Neural progenitor cell (in vitro differentiated cells): ENCODE data around the gene TRMT2B. TPM values are rescaled to one million over a fixed set of nuclear protein-coding genes. Genes with fewer than 3 reads are reported as not detected.

Experiments used
- DNase-seq: peaks from one replicate; pipeline ENCODE4 v3.0.0-alpha.2; 2016; ENCODE audit warnings: low spot score
- H2AFZ ChIP-seq: fragments of 200-600 bp; sonication (generic); replicated peaks from 2 replicates; pipeline ENCODE4 v1.6.1; 2016; ENCODE audit warnings: antibody characterized with exemption
- H3F3A ChIP-seq: fragments of 200-600 bp; sonication (generic); 2 replicates; pipeline ENCODE4 v1.6.1; 2016; ENCODE audit warnings: antibody characterized with exemption, low read depth
- H3K27ac ChIP-seq: fragments of 200-600 bp; sonication (generic); 2 replicates; pipeline ENCODE4 v1.5.1; 2016; ENCODE audit warnings: mild to moderate bottlenecking
- H3K27me3 ChIP-seq: fragments of 200-600 bp; sonication (generic); 2 replicates; pipeline ENCODE4 v1.6.1; 2016; ENCODE audit warnings: mild to moderate bottlenecking, moderate library complexity
- H3K36me3 ChIP-seq: fragments of 200-600 bp; sonication (generic); 2 replicates; pipeline ENCODE4 v1.5.1; 2016
- H3K4me1 ChIP-seq: fragments of 200-600 bp; sonication (generic); 2 replicates; pipeline ENCODE4 v1.6.1; 2016; ENCODE audit warnings: mixed run types
- H3K4me2 ChIP-seq: fragments of 200-600 bp; sonication (generic); 2 replicates; pipeline ENCODE4 v1.6.1; 2016
- H3K4me3 ChIP-seq: fragments of 200-600 bp; sonication (generic); 2 replicates; pipeline ENCODE4 v1.5.1; 2016
- H3K79me2 ChIP-seq: fragments of 200-600 bp; sonication (generic); 2 replicates; pipeline ENCODE4 v1.6.1; 2016; ENCODE audit warnings: low read depth
- H3K9ac ChIP-seq: fragments of 200-600 bp; sonication (generic); 2 replicates; pipeline ENCODE4 v1.6.1; 2016
- H3K9me3 ChIP-seq: fragments of 200-600 bp; sonication (generic); 2 replicates; pipeline ENCODE4 v1.5.1; 2016; ENCODE audit warnings: low read depth
- H4K20me1 ChIP-seq: fragments of 200-600 bp; sonication (generic); 2 replicates; pipeline ENCODE4 v1.6.1; 2016; ENCODE audit warnings: low read depth
- H3K27ac Mint-ChIP-seq: 3 replicates; pipeline ENCODE4 v1.8.0; 2021; ENCODE audit warnings: mixed read lengths
- H3K27me3 Mint-ChIP-seq: 2 replicates; pipeline ENCODE4 v1.8.0; 2022; ENCODE audit warnings: low read depth, mild to moderate bottlenecking, inconsistent platforms, moderate library complexity, mixed read lengths; ENCODE audit not compliant: insufficient read depth
- H3K36me3 Mint-ChIP-seq: 3 replicates; pipeline ENCODE4 v1.8.0; 2021; ENCODE audit warnings: mixed read lengths
- H3K4me1 Mint-ChIP-seq: 3 replicates; pipeline ENCODE4 v1.8.0; 2021; ENCODE audit warnings: mixed read lengths
- H3K4me3 Mint-ChIP-seq: 3 replicates; pipeline ENCODE4 v1.8.0; 2021; ENCODE audit warnings: mild to moderate bottlenecking, moderate library complexity, mixed read lengths
- H3K9me3 Mint-ChIP-seq: 3 replicates; pipeline ENCODE4 v1.8.0; 2020; ENCODE audit warnings: mixed read lengths
- EZH2 ChIP-seq: fragments of 200-600 bp; sonication (generic); IDR thresholded peaks from 2 replicates; pipeline ENCODE4 v1.6.1; 2017; ENCODE audit warnings: antibody characterized with exemption, mild to moderate bottlenecking, moderate library complexity
- EZH2phosphoT487 ChIP-seq: fragments of 200-600 bp; sonication (generic); IDR thresholded peaks from 2 replicates; pipeline ENCODE4 v1.6.1; 2017; ENCODE audit warnings: antibody characterized with exemption
- total RNA-seq: library from RNA; depleted of rRNA; stranded (reverse); fragments of >200 nt; gene quantifications from 2 replicates; pipeline ENCODE4 v1.2.3, GENCODE V29; 2015; ENCODE audit warnings: low replicate concordance
- TF ChIP-seq, protein P1 (sequence below): fragments of 200-600 bp; sonication (generic); IDR thresholded peaks from 2 replicates; pipeline ENCODE4 v1.5.1; 2017; ENCODE audit warnings: antibody characterized with exemption, mild to moderate bottlenecking

The TRMT2B gene, protein sequence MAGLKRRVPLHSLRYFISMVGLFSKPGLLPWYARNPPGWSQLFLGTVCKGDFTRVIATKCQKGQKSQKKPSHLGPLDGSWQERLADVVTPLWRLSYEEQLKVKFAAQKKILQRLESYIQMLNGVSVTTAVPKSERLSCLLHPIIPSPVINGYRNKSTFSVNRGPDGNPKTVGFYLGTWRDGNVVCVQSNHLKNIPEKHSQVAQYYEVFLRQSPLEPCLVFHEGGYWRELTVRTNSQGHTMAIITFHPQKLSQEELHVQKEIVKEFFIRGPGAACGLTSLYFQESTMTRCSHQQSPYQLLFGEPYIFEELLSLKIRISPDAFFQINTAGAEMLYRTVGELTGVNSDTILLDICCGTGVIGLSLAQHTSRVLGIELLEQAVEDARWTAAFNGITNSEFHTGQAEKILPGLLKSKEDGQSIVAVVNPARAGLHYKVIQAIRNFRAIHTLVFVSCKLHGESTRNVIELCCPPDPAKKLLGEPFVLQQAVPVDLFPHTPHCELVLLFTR
- total RNA-seq, result 11.3 and 11.5 TPM in 2 replicates

DNA sequence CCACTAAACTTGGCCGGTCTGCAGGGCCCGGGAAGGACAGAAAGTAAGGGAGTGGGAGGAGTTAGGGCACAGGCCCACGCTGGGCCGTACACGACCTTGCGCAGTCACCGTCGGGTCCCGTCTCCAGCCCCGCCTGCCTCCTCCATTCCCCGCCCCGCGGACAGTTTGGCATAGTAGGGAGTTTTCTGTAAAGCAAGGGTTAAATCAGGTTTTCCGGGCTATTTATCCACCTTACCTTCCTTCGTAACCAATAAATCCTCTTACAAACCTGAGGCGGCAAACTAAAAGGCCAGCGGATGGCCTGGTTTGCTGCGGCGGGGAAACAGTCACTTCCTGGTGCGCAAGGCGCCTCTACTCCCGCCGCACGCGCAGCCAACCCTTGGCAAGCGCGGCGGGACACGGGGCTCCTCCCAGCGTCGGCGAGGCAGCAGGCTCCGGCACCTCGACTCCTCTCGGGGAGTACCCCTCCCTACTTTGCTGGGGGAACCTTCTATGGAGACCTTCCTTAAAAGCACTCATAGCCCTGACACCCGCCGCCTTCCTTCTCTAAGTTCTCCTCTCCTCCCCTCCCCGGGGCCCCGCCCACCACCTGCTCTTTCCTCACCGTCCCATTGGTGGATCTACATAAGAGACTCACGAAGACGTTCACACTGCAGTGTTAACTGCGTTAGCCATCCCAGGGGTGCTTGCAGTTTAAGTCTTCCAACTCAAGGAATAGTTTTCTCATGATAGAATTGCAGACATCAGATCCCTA, at the start of gene TRMT2B:
Gene TRMT2B (minus strand): TSS at position 563 of the 754 bp plus-strand sequence. CDS start 9,822 bp downstream, outside the sequence.
- no peaks in the 10 kb centered on the region for H3K4me1 Mint-ChIP-seq
- no peaks in the 10 kb centered on the region for H3K27me3 ChIP-seq
- peaks cover 5% of the 10 kb centered on the region for H3F3A ChIP-seq
- peak within 1 kb of the TSS; percentile 52 for H3K4me3 ChIP-seq
- H3K9me3 ChIP-seq, result no peaks in the 10 kb centered on the region
- DNase-seq, result peak; percentile 77
- H3K36me3 Mint-ChIP-seq, result no peaks in the 10 kb centered on the region
- peak within 1 kb of the TSS; percentile 74 for H2AFZ ChIP-seq
- H3K36me3 ChIP-seq, result no peaks in the 10 kb centered on the region
- TF ChIP-seq EZH2phosphoT487 (no peak), EZH2 (no peak)
- TF ChIP-seq, protein P1, sequence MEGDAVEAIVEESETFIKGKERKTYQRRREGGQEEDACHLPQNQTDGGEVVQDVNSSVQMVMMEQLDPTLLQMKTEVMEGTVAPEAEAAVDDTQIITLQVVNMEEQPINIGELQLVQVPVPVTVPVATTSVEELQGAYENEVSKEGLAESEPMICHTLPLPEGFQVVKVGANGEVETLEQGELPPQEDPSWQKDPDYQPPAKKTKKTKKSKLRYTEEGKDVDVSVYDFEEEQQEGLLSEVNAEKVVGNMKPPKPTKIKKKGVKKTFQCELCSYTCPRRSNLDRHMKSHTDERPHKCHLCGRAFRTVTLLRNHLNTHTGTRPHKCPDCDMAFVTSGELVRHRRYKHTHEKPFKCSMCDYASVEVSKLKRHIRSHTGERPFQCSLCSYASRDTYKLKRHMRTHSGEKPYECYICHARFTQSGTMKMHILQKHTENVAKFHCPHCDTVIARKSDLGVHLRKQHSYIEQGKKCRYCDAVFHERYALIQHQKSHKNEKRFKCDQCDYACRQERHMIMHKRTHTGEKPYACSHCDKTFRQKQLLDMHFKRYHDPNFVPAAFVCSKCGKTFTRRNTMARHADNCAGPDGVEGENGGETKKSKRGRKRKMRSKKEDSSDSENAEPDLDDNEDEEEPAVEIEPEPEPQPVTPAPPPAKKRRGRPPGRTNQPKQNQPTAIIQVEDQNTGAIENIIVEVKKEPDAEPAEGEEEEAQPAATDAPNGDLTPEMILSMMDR, result no peak
- H3K79me2 ChIP-seq, result no peaks in the 10 kb centered on the region
- no peak within 1 kb of the TSS for H3K27ac Mint-ChIP-seq
- no peak within 1 kb of the TSS for H3K27ac ChIP-seq
- no peaks in the 10 kb centered on the region for H4K20me1 ChIP-seq
- no peak within 1 kb of the TSS for H3K9ac ChIP-seq
- H3K27me3 Mint-ChIP-seq, result peaks cover 2% of the 10 kb centered on the region
- no peaks in the 10 kb centered on the region for H3K4me1 ChIP-seq
- H3K4me2 ChIP-seq, result peak within 1 kb of the TSS; percentile 69
- H3K9me3 Mint-ChIP-seq, result peaks cover 9% of the 10 kb centered on the region
- H3K4me3 Mint-ChIP-seq, result peak within 1 kb of the TSS; percentile 89

DNA sequence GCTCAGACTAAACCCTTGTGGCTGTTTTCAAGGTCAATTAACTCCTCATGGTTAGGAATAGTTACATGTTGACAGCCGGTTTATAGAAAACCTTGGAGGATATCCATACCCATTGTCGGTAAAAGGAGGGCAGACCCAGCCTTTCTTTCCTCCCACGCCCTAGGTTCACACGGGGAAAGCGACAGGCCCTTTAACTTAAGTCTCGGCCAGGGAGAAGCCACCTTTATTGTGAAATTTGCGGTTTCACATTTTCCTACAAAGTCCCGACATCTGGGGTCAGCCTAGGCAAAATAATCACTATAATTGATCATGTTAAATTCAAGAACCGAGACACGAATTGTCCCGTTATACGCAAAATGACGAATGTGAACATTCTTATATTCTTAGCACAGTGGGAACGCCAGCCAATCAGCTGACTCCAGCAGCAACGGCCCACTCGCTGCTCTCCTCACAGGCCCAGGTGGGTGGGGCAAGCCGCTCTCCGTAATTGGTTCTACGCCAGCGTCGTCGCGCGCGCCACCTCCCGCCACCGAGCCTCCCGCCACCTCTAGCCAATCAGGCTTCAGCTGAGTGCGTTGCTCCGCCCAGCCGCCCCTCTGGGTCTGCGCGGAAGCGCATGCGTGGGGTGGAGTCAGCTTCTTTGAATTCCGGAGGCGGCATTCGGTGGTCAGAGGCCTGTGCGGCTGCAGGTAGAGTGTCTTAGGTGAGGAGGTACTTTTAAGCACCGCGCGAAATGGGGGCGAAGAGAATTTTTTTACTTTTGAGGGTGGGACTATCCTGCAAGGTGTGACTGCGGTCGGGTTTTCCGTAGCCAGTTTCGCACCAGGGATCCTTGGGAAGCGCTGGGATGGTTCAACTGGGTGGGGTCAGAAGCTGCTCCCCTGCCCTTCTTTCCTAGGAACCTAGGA, 45.9 kb upstream of the TRMT2B start, which contains the start of gene CENPI:
Gene CENPI (plus strand): TSS at position 659 of the 908 bp plus-strand sequence. CDS start 2,867 bp downstream, outside the sequence.
- peaks cover 11% of the 10 kb centered on the region for H3K36me3 ChIP-seq
- H3F3A ChIP-seq, result no peaks in the 10 kb centered on the region
- peak within 1 kb of the TSS; percentile 69 for H3K4me3 ChIP-seq
- no peaks in the 10 kb centered on the region for H3K36me3 Mint-ChIP-seq
- H3K9me3 Mint-ChIP-seq, result no peaks in the 10 kb centered on the region
- peak; percentile 95 for DNase-seq
- peak within 1 kb of the TSS; percentile 69 for H2AFZ ChIP-seq
- H3K27me3 Mint-ChIP-seq, result no peaks in the 10 kb centered on the region
- H3K27ac ChIP-seq, result peak within 1 kb of the TSS; percentile 68
- no peaks in the 10 kb centered on the region for H3K27me3 ChIP-seq
- H3K79me2 ChIP-seq, result peaks cover 39% of the 10 kb centered on the region
- peak within 1 kb of the TSS; percentile 82 for H3K4me2 ChIP-seq
- H3K4me3 Mint-ChIP-seq, result peak within 1 kb of the TSS; percentile 86
- H3K4me1 ChIP-seq, result no peaks in the 10 kb centered on the region
- TF ChIP-seq EZH2, result no peak
- TF ChIP-seq, protein P1, result no peak
- no peak for TF ChIP-seq EZH2phosphoT487
- peak within 1 kb of the TSS; percentile 63 for H3K27ac Mint-ChIP-seq
- H4K20me1 ChIP-seq, result no peaks in the 10 kb centered on the region
- H3K9me3 ChIP-seq, result no peaks in the 10 kb centered on the region
- peaks cover 11% of the 10 kb centered on the region for H3K4me1 Mint-ChIP-seq
- peak within 1 kb of the TSS; percentile 57 for H3K9ac ChIP-seq

DNA sequence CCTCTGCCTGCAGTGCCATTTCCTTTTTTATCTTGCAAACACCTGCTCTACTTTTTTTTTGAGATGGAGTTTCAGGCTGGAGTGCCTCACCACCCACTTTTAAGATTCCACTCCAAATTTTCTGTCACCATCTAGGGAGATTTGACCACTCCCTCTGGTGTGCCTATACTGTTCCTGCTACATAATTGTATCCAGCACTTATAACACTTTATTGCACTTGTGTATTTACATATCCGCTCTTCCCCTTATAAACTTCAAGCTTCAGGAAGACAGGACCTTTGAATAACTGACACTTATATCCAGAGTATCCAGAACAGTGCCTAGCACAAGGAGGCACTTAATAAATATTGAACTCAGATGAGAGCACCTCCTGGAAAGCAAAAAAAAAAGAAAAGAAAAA, 39.9 kb upstream of the TRMT2B start:
- Histone ChIP-seq H3K4me2 (no peak overlapping the region), H4K20me1 (no peaks in the 10 kb centered on the region), H2AFZ (no peak overlapping the region), H3F3A (no peaks in the 10 kb centered on the region), H3K9me3 (no peaks in the 10 kb centered on the region), H3K4me1 (no peaks in the 10 kb centered on the region), H3K4me3 (no peak overlapping the region), H3K79me2 (no peaks in the 10 kb centered on the region), H3K27ac (no peak overlapping the region), H3K27me3 (no peaks in the 10 kb centered on the region), H3K36me3 (no peaks in the 10 kb centered on the region), H3K9ac (no peak overlapping the region)
- H3K27me3 Mint-ChIP-seq, result peaks cover 3% of the 10 kb centered on the region
- TF ChIP-seq, protein P1, result no peak
- TF ChIP-seq EZH2phosphoT487, result no peak
- TF ChIP-seq EZH2, result no peak
- peaks cover 3% of the 10 kb centered on the region for H3K9me3 Mint-ChIP-seq
- no peaks in the 10 kb centered on the region for H3K36me3 Mint-ChIP-seq
- H3K4me1 Mint-ChIP-seq, result no peaks in the 10 kb centered on the region
- H3K4me3 Mint-ChIP-seq, result no peak overlapping the region
- H3K27ac Mint-ChIP-seq, result no peak overlapping the region
- no peak for DNase-seq
